Endodermal cell (in vitro differentiated cells): ENCODE measurements around the gene GCHFR. TPM values are rescaled to one million over a fixed set of nuclear protein-coding genes. Genes with fewer than 3 reads are reported as not detected.

ENCODE experiments used
- DNase-seq: peaks from one replicate; pipeline ENCODE4 v3.0.0-alpha.2; 2017
- H3K27ac ChIP-seq: 2 replicates; pipeline ENCODE4 v1.5.1; 2013; ENCODE audit warnings: mild to moderate bottlenecking, low read depth, low read length, moderate library complexity
- H3K27me3 ChIP-seq: 2 replicates; pipeline ENCODE4 v1.6.1; 2013; ENCODE audit warnings: mild to moderate bottlenecking, low read length, moderate library complexity; ENCODE audit not compliant: insufficient read depth, control insufficient read depth, poor library complexity, severe bottlenecking
- H3K36me3 ChIP-seq: 2 replicates; pipeline ENCODE4 v1.7.0; 2013; ENCODE audit warnings: mild to moderate bottlenecking, low read length, moderate library complexity; ENCODE audit not compliant: control insufficient read depth, insufficient read depth
- H3K4me1 ChIP-seq: one replicate; pipeline ENCODE4 v1.7.0; 2013; ENCODE audit warnings: low read length; ENCODE audit not compliant: control insufficient read depth, insufficient read depth
- H3K4me3 ChIP-seq: 2 replicates; pipeline ENCODE4 v1.5.1; 2013; ENCODE audit warnings: mild to moderate bottlenecking, low read length, moderate library complexity
- H3K9ac ChIP-seq: 2 replicates; pipeline ENCODE4 v1.6.1; 2013; ENCODE audit warnings: mild to moderate bottlenecking, low read length, moderate library complexity; ENCODE audit not compliant: poor library complexity, severe bottlenecking; ENCODE audit errors: extremely low read depth
- H3K9me3 ChIP-seq: 2 replicates; pipeline ENCODE4 v1.6.1; 2013; ENCODE audit warnings: mild to moderate bottlenecking, low read length, moderate library complexity; ENCODE audit not compliant: control insufficient read depth
- H3K27ac Mint-ChIP-seq: 2 replicates; pipeline ENCODE4 v1.8.0; 2020; ENCODE audit warnings: mixed read lengths
- H3K27me3 Mint-ChIP-seq: 2 replicates; pipeline ENCODE4 v1.8.0; 2021; ENCODE audit warnings: mild to moderate bottlenecking, mixed read lengths; ENCODE audit not compliant: insufficient read depth
- H3K36me3 Mint-ChIP-seq: 2 replicates; pipeline ENCODE4 v1.8.0; 2020; ENCODE audit warnings: low read depth, mixed read lengths
- H3K4me1 Mint-ChIP-seq: 2 replicates; pipeline ENCODE4 v1.8.0; 2020; ENCODE audit warnings: mixed read lengths
- H3K4me3 Mint-ChIP-seq: 2 replicates; pipeline ENCODE4 v1.8.0; 2020; ENCODE audit warnings: mild to moderate bottlenecking, moderate library complexity, mixed read lengths
- H3K9me3 Mint-ChIP-seq: 2 replicates; pipeline ENCODE4 v1.8.0; 2020; ENCODE audit warnings: mild to moderate bottlenecking, mixed read lengths
- CTCF ChIP-seq: fragments of 200-600 bp; sonication (generic); conservative IDR thresholded peaks from 2 replicates; pipeline ENCODE4 v1.5.0; 2021; ENCODE audit warnings: antibody characterized with exemption, mild to moderate bottlenecking
- WGBS, 2 experiments: methylation state at CpG; one replicate each; pipeline versions ENCODE4 v1.1.5 to v1.1.7; 2013; ENCODE audit warnings: missing lambda C conversion rate in 2 of 2, mixed read lengths in 1 of 2; ENCODE audit not compliant: insufficient coverage in 1 of 2, insufficient read length in 1 of 2; 5-methylcytosine and 5-hydroxymethylcytosine counted together
- total RNA-seq, 2 donors: library from RNA; stranded (reverse); fragmentation: NEBNext Ultra II Directional in 1 of 2; extraction: Animal tissue kit (Norgen Biotek cat#: 25700) in 1 of 2; gene quantifications; 2 replicates in 1 of 2; 3 replicates in 1 of 2; pipeline ENCODE4 v1.2.1, GENCODE V29; 2021

Gene GCHFR
- total RNA-seq, 2 donors from 2014 or later: 33.6 to 47.1 TPM

- H3K9me3 Mint-ChIP-seq: no peaks in the 10 kb centered on the region
- H3K4me1 Mint-ChIP-seq: peaks cover 14% of the 10 kb centered on the region
- Histone ChIP-seq H3K4me1 (no peaks in the 10 kb centered on the region), H3K27ac (no peak overlapping the region), H3K27me3 (no peaks in the 10 kb centered on the region), H3K4me3 (no peak overlapping the region), H3K9ac (no peak overlapping the region), H3K9me3 (no peaks in the 10 kb centered on the region), H3K36me3 (no peaks in the 10 kb centered on the region)
- no peaks in the 10 kb centered on the region for H3K27me3 Mint-ChIP-seq
- no peak overlapping the region for H3K4me3 Mint-ChIP-seq
- no peak overlapping the region for H3K27ac Mint-ChIP-seq
- DNase-seq: no peak
- no peaks in the 10 kb centered on the region for H3K36me3 Mint-ChIP-seq
- no peak for TF ChIP-seq CTCF
- WGBS, 2 experiments: 93 to 95% methylated on average over 4 to 5 of the region's 5 CpGs
These were observed 3.9 kb upstream of the GCHFR start for GRCh38 chr15:40759961-40760360.

- no peaks in the 10 kb centered on the region for H3K36me3 Mint-ChIP-seq
- H3K4me1 Mint-ChIP-seq: peaks cover 21% of the 10 kb centered on the region
- H3K4me3 Mint-ChIP-seq: peak overlapping the region; percentile 69
- H3K9ac ChIP-seq: peak overlapping the region; percentile 58
- no peaks in the 10 kb centered on the region for H3K36me3 ChIP-seq
- no peaks in the 10 kb centered on the region for H3K27me3 ChIP-seq
- H3K4me3 ChIP-seq: peak overlapping the region; percentile 85
- peak overlapping the region; percentile 92 for H3K27ac Mint-ChIP-seq
- no peaks in the 10 kb centered on the region for H3K27me3 Mint-ChIP-seq
- DNase-seq: no peak
- peaks cover 8% of the 10 kb centered on the region for H3K4me1 ChIP-seq
- no peak overlapping the region for H3K27ac ChIP-seq
- WGBS, 2 experiments: 69 to 78% methylated on average over 24 to 52 of the region's 55 CpGs
- no peaks in the 10 kb centered on the region for H3K9me3 ChIP-seq
- no peaks in the 10 kb centered on the region for H3K9me3 Mint-ChIP-seq
- TF ChIP-seq CTCF: no peak
These were observed 708 bp upstream of the GCHFR start for GRCh38 chr15:40762919-40763800.

- Histone ChIP-seq H3K27ac (no peak overlapping the region), H3K36me3 (peaks cover 6% of the 10 kb centered on the region), H3K9ac (peak overlapping the region; percentile 58), H3K9me3 (no peaks in the 10 kb centered on the region), H3K27me3 (no peaks in the 10 kb centered on the region), H3K4me1 (peaks cover 8% of the 10 kb centered on the region), H3K4me3 (peak overlapping the region; percentile 85)
- no peaks in the 10 kb centered on the region for H3K9me3 Mint-ChIP-seq
- peak overlapping the region; percentile 90 for H3K27ac Mint-ChIP-seq
- H3K27me3 Mint-ChIP-seq: no peaks in the 10 kb centered on the region
- H3K4me1 Mint-ChIP-seq: peaks cover 21% of the 10 kb centered on the region
- H3K36me3 Mint-ChIP-seq: no peaks in the 10 kb centered on the region
- no peak for DNase-seq
- WGBS, 2 experiments: 46 to 56% methylated on average over 7 to 8 of the region's 8 CpGs
- peak overlapping the region; percentile 69 for H3K4me3 Mint-ChIP-seq
- TF ChIP-seq CTCF: no peak
These were observed 798 bp downstream of the GCHFR start for GRCh38 chr15:40764629-40765103.
